IMR-90 (cell line): ENCODE measurements around the gene CERS5. TPM values are rescaled to one million over a fixed set of nuclear protein-coding genes. Genes with fewer than 3 reads are reported as not detected.

ENCODE experiments used
- ATAC-seq: fragments of 200-7000 bp; cut with Tn5 transposase; 2 replicates; pipeline ENCODE4 v1.9.1; 2020; ENCODE audit warnings: low read depth, mild to moderate bottlenecking, moderate library complexity
- BruUV-seq: library from RNA; stranded (reverse); fragments of 400-500 nt; replicated peaks from 2 replicates; lab custom pipeline; 2021; lab: Mats Ljungman, UMichigan
- CTCF ChIA-PET: fragments of 300-600 bp; formaldehyde crosslinking; extraction: SDS; loops from one replicate; lab custom pipeline; 2021; ENCODE audit warnings: antibody characterized with exemption; lab: Yijun Ruan, JAX
- POLR2A ChIA-PET: fragments of 300-600 bp; sonication (Branson Sonifier 250); formaldehyde crosslinking; loops from one replicate; lab custom pipeline; 2022; ENCODE audit warnings: antibody characterized with exemption; ENCODE audit not compliant: unreplicated experiment; lab: Charles Lee
- DNase-seq: peaks from one replicate; pipeline ENCODE4 v3.0.0; 2013
- H2AFZ ChIP-seq: replicated peaks from 2 replicates; pipeline ENCODE3; 2013; ENCODE audit warnings: low read length, mild to moderate bottlenecking; ENCODE audit not compliant: poor library complexity
- H2AK5ac ChIP-seq: 2 replicates; pipeline ENCODE4 v1.6.1; 2013; ENCODE audit warnings: low read depth, low read length, inconsistent platforms
- H2AK9ac ChIP-seq: replicated peaks from 2 replicates; pipeline ENCODE3; 2013; ENCODE audit warnings: mild to moderate bottlenecking, low read depth, low read length, moderate library complexity; ENCODE audit not compliant: poor library complexity
- H2BK120ac ChIP-seq: 2 replicates; pipeline ENCODE4 v1.6.1; 2013; ENCODE audit warnings: low read depth, low read length, inconsistent platforms
- H2BK15ac ChIP-seq: 3 replicates; pipeline ENCODE4 v1.6.1; 2013; ENCODE audit warnings: low read depth, low read length, inconsistent platforms
- H2BK20ac ChIP-seq: 2 replicates; pipeline ENCODE4 v1.6.1; 2013; ENCODE audit warnings: low read depth, mild to moderate bottlenecking, inconsistent platforms, low read length, moderate library complexity
- H2BK5ac ChIP-seq: 2 replicates; pipeline ENCODE4 v1.6.1; 2013; ENCODE audit warnings: mild to moderate bottlenecking, low read depth, low read length, inconsistent platforms; ENCODE audit not compliant: poor library complexity, severe bottlenecking
- H3K14ac ChIP-seq: replicated peaks from 2 replicates; pipeline ENCODE4 v1.6.1; 2013; ENCODE audit warnings: low read depth, low read length, inconsistent platforms
- H3K18ac ChIP-seq: 2 replicates; pipeline ENCODE4 v1.6.1; 2013; ENCODE audit warnings: low read depth, low read length, control low read depth
- H3K23ac ChIP-seq: 2 replicates; pipeline ENCODE4 v1.6.1; 2013; ENCODE audit warnings: low read depth, low read length, inconsistent platforms
- H3K27ac ChIP-seq: 2 replicates; pipeline ENCODE4 v1.5.1; 2013; ENCODE audit warnings: mild to moderate bottlenecking, control low read depth, low read length; ENCODE audit not compliant: insufficient read depth
- H3K27me3 ChIP-seq: 2 replicates; pipeline ENCODE4 v1.6.1; 2013; ENCODE audit warnings: low read length; ENCODE audit not compliant: control insufficient read depth, insufficient read depth
- H3K36me3 ChIP-seq: 2 replicates; pipeline ENCODE4 v1.6.1; 2013; ENCODE audit warnings: low read length, mixed read lengths; ENCODE audit not compliant: control insufficient read depth, insufficient read depth
- H3K4ac ChIP-seq: 2 replicates; pipeline ENCODE4 v1.6.1; 2013; ENCODE audit warnings: low read depth, low read length, inconsistent platforms
- H3K4me1 ChIP-seq: 2 replicates; pipeline ENCODE4 v1.6.1; 2013; ENCODE audit warnings: low read length, mixed read lengths; ENCODE audit not compliant: control insufficient read depth, insufficient read depth
- H3K4me2 ChIP-seq: 2 replicates; pipeline ENCODE4 v1.6.1; 2013; ENCODE audit warnings: low read depth, mild to moderate bottlenecking, control low read depth, low read length, moderate library complexity
- H3K4me3 ChIP-seq: 2 replicates; pipeline ENCODE4 v1.5.1; 2013; ENCODE audit warnings: low read depth, mild to moderate bottlenecking, control low read depth, low read length, moderate library complexity; ENCODE audit not compliant: insufficient read depth
- H3K56ac ChIP-seq: 2 replicates; pipeline ENCODE4 v1.6.1; 2013; ENCODE audit warnings: low read length, inconsistent platforms; ENCODE audit not compliant: insufficient read depth; ENCODE audit errors: extremely low read depth
- H3K79me1 ChIP-seq, 2 experiments: 2 replicates each; pipeline ENCODE4 v1.6.1; 2013; ENCODE audit warnings: low read length in 2 of 2, inconsistent platforms in 1 of 2, low read depth in 1 of 2
- H3K9ac ChIP-seq: 2 replicates; pipeline ENCODE4 v1.6.1; 2013; ENCODE audit warnings: low read depth, low read length, control low read depth
- H3K9me1 ChIP-seq: 2 replicates; pipeline ENCODE4 v1.6.1; 2013; ENCODE audit warnings: low read length, inconsistent platforms; ENCODE audit not compliant: insufficient read depth
- H3K9me3 ChIP-seq: 2 replicates; pipeline ENCODE4 v1.6.1; 2013; ENCODE audit warnings: low read length; ENCODE audit not compliant: control insufficient read depth, insufficient read depth
- H4K20me1 ChIP-seq: 2 replicates; pipeline ENCODE4 v1.6.1; 2013; ENCODE audit warnings: low read length, inconsistent platforms; ENCODE audit not compliant: insufficient read depth
- H4K5ac ChIP-seq: 2 replicates; pipeline ENCODE4 v1.6.1; 2013; ENCODE audit warnings: mild to moderate bottlenecking, low read depth, low read length, control low read depth
- H4K8ac ChIP-seq, 2 experiments: 2 replicates each; pipeline ENCODE4 v1.6.1; 2013; ENCODE audit warnings: low read depth in 2 of 2, low read length in 2 of 2, control low read depth in 1 of 2, inconsistent platforms in 1 of 2
- H4K91ac ChIP-seq: 2 replicates; pipeline ENCODE4 v1.6.1; 2013; ENCODE audit warnings: low read depth, low read length, inconsistent platforms; ENCODE audit not compliant: insufficient read depth
- BHLHE40 ChIP-seq: fragments of 150-350 bp; IDR thresholded peaks from 2 replicates; pipeline ENCODE4 v1.6.1; 2016; ENCODE audit warnings: mild to moderate bottlenecking, low read depth, low read length
- CEBPB ChIP-seq: IDR thresholded peaks from 2 replicates; pipeline ENCODE4 v1.6.1; 2012; ENCODE audit warnings: low read depth, low read length, improper control_type of control experiment
- CHD1 ChIP-seq: IDR thresholded peaks from 2 replicates; pipeline ENCODE4 v1.6.1; 2012; ENCODE audit warnings: low read depth, low read length, improper control_type of control experiment
- FOS ChIP-seq: fragments of 150-350 bp; IDR thresholded peaks from 2 replicates; pipeline ENCODE4 v1.6.1; 2016; ENCODE audit warnings: low read depth, low read length
- MAFK ChIP-seq: IDR thresholded peaks from 2 replicates; pipeline ENCODE4 v1.6.1; 2012; ENCODE audit warnings: low read depth, low read length, improper control_type of control experiment
- MAZ ChIP-seq: IDR thresholded peaks from 2 replicates; pipeline ENCODE4 v1.6.1; 2012; ENCODE audit warnings: low read depth, mild to moderate bottlenecking, low read length, improper control_type of control experiment, moderate library complexity, borderline replicate concordance
- MXI1 ChIP-seq: IDR thresholded peaks from 2 replicates; pipeline ENCODE4 v1.6.1; 2012; ENCODE audit warnings: low read depth, mild to moderate bottlenecking, low read length, moderate library complexity, borderline replicate concordance
- NFE2L2 ChIP-seq: fragments of 150-350 bp; IDR thresholded peaks from 2 replicates; pipeline ENCODE4 v1.6.1; 2016; ENCODE audit warnings: low read depth, mild to moderate bottlenecking, low read length
- POLR2A ChIP-seq: IDR thresholded peaks from 2 replicates; pipeline ENCODE4 v1.6.1; 2012; ENCODE audit warnings: mild to moderate bottlenecking, low read depth, low read length
- RAD21 ChIP-seq: IDR thresholded peaks from 2 replicates; pipeline ENCODE4 v1.6.1; 2012; ENCODE audit warnings: low read length, improper control_type of control experiment
- RCOR1 ChIP-seq: IDR thresholded peaks from 2 replicates; pipeline ENCODE4 v1.6.1; 2012; ENCODE audit warnings: mild to moderate bottlenecking, low read length, improper control_type of control experiment; ENCODE audit not compliant: insufficient replicate concordance
- RFX5 ChIP-seq: IDR thresholded peaks from 2 replicates; pipeline ENCODE4 v1.8.0; 2012; ENCODE audit warnings: low read depth, mild to moderate bottlenecking, low read length, moderate library complexity
- SMC3 ChIP-seq: fragments of 150-350 bp; IDR thresholded peaks from 2 replicates; pipeline ENCODE4 v1.6.1; 2016; ENCODE audit warnings: low read depth, mild to moderate bottlenecking, antibody characterized with exemption, low read length, moderate library complexity
- whole genome bisulfite sequencing, 2 experiments: methylation state at CpG; one replicate each; pipeline versions ENCODE4 v1.1.5 to v1.1.7; 2013; ENCODE audit warnings: missing lambda C conversion rate in 2 of 2; ENCODE audit not compliant: insufficient read length in 1 of 2; ENCODE audit errors: extremely low coverage in 2 of 2; 5-methylcytosine and 5-hydroxymethylcytosine counted together
- dilution Hi-C: fragments of 300-500 bp; cut with HindIII; formaldehyde crosslinking; loops from one replicate; pipeline ENCODE4 v1.14.3; 2018; ENCODE audit warnings: low sequenced_read_pairs; ENCODE audit not compliant: unreplicated experiment
- in situ Hi-C: fragments of 300-500 bp; cut with MboI; formaldehyde crosslinking; loops from 3 replicates; pipeline ENCODE4 v1.14.3; 2019; ENCODE audit warnings: low sequenced_read_pairs, inconsistent platforms, mixed read lengths
- intact Hi-C: fragments of 100-400 bp; cut with micrococcal nuclease; formaldehyde crosslinking; loops from 2 replicates; pipeline ENCODE4 v1.10.0; 2022
- polyA plus RNA-seq, 3 experiments: library from polyadenylated mRNA; depleted of rRNA; stranded (reverse); fragments of >200 nt; gene quantifications; 2 replicates each; pipeline ENCODE4 v1.2.3, GENCODE V29; 2012; ENCODE audit warnings: low replicate concordance in 1 of 3
- total RNA-seq: library from RNA; depleted of rRNA; stranded (reverse); fragments of >200 nt; gene quantifications from 2 replicates; pipeline ENCODE4 v1.2.3, GENCODE V29; 2012
- TF ChIP-seq, protein P1 (sequence below): fragments of 150-350 bp; IDR thresholded peaks from 2 replicates; pipeline ENCODE4 v1.6.1; 2016; ENCODE audit warnings: low read depth, mild to moderate bottlenecking, low read length, moderate library complexity, borderline replicate concordance
- TF ChIP-seq, protein P2 (sequence below): fragments of 150-350 bp; IDR thresholded peaks from 2 replicates; pipeline ENCODE4 v1.6.1; 2017; ENCODE audit warnings: mild to moderate bottlenecking, antibody characterized with exemption, low read length, low read depth
- TF ChIP-seq, protein P3 (sequence below): conservative IDR thresholded peaks from 2 replicates; pipeline ENCODE4 v1.5.1; 2012; ENCODE audit warnings: mild to moderate bottlenecking, low read depth, low read length, improper control_type of control experiment

The CERS5 gene
- total and polyA plus RNA-seq, 2 of the 4 experiments (the other 2 are of a cell fraction), result 40.3 to 60.3 TPM

DNA sequence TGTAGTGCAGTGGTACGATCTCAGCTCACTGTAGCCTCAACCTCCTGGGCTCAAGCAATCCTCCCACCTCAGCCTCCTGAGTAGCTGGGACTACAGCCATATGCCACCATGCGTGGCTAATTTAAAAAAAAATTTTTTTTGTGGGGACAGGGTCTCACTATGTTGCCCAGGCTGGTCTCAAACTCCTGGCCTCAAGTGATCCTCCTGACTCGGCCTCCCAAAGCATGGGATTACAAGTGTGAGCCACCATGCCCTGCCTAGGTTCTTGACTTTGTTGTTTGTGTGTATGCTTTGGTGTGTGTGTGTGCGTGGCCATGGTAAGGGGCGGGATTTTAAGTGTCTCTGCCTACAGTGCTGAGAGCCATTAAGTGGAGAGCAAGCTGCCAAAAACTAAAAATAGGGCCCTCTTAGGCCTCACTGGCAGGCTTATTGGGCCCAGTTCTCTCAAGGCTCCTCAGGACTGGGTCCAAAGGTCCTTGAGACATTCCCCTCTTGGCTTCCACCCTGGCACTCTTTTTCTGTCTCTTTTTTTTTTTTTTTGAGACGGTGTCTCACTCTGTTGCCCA lies 50.0 kb downstream of the CERS5 start:
- BruUV-seq, result no TSS peak
- H3K23ac ChIP-seq, result no peak overlapping the region
- peaks cover 26 to 72% of the 10 kb centered on the region in 2 experiments for H3K79me1 ChIP-seq
- TF ChIP-seq RFX5 (no peak), MAFK (no peak), SMC3 (no peak), FOS (no peak), MXI1 (no peak), CEBPB (no peak), POLR2A (no peak), NFE2L2 (no peak), MAZ (no peak), RCOR1 (no peak), BHLHE40 (no peak), CHD1 (no peak), RAD21 (no peak)
- TF ChIP-seq, protein P1, sequence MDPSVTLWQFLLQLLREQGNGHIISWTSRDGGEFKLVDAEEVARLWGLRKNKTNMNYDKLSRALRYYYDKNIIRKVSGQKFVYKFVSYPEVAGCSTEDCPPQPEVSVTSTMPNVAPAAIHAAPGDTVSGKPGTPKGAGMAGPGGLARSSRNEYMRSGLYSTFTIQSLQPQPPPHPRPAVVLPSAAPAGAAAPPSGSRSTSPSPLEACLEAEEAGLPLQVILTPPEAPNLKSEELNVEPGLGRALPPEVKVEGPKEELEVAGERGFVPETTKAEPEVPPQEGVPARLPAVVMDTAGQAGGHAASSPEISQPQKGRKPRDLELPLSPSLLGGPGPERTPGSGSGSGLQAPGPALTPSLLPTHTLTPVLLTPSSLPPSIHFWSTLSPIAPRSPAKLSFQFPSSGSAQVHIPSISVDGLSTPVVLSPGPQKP, result no peak
- TF ChIP-seq, protein P2, sequence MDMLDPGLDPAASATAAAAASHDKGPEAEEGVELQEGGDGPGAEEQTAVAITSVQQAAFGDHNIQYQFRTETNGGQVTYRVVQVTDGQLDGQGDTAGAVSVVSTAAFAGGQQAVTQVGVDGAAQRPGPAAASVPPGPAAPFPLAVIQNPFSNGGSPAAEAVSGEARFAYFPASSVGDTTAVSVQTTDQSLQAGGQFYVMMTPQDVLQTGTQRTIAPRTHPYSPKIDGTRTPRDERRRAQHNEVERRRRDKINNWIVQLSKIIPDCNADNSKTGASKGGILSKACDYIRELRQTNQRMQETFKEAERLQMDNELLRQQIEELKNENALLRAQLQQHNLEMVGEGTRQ, result no peak
- TF ChIP-seq, protein P3, sequence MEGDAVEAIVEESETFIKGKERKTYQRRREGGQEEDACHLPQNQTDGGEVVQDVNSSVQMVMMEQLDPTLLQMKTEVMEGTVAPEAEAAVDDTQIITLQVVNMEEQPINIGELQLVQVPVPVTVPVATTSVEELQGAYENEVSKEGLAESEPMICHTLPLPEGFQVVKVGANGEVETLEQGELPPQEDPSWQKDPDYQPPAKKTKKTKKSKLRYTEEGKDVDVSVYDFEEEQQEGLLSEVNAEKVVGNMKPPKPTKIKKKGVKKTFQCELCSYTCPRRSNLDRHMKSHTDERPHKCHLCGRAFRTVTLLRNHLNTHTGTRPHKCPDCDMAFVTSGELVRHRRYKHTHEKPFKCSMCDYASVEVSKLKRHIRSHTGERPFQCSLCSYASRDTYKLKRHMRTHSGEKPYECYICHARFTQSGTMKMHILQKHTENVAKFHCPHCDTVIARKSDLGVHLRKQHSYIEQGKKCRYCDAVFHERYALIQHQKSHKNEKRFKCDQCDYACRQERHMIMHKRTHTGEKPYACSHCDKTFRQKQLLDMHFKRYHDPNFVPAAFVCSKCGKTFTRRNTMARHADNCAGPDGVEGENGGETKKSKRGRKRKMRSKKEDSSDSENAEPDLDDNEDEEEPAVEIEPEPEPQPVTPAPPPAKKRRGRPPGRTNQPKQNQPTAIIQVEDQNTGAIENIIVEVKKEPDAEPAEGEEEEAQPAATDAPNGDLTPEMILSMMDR, result no peak
- intact Hi-C loops (no loop called here), dilution Hi-C loops (no loop called here), in situ Hi-C loops (no loop called here)
- H2AK5ac ChIP-seq, result no peak overlapping the region
- no peak for DNase-seq
- H3K4me2 ChIP-seq, result no peak overlapping the region
- H3K18ac ChIP-seq, result no peak overlapping the region
- H4K5ac ChIP-seq, result no peak overlapping the region
- no peak overlapping the region for H3K9ac ChIP-seq
- H4K20me1 ChIP-seq, result peaks cover 2% of the 10 kb centered on the region; the same call in 1 of the 2 replicates
- no peak overlapping the region for H3K56ac ChIP-seq
- H2BK15ac ChIP-seq, result no peak overlapping the region
- H2BK20ac ChIP-seq, result no peak overlapping the region
- H3K27me3 ChIP-seq, result no peaks in the 10 kb centered on the region
- no peaks in the 10 kb centered on the region for H3K9me3 ChIP-seq
- H3K14ac ChIP-seq, result no peak overlapping the region
- H3K36me3 ChIP-seq, result peaks cover 19% of the 10 kb centered on the region
- no peak overlapping the region for H4K91ac ChIP-seq
- ChIA-PET POLR2A (no interaction called here), CTCF (no interaction called here)
- 0 out of 2 replicates have a peak, but pooled peaks cover 9% of the 10 kb centered on the region for H3K9me1 ChIP-seq
- no peak overlapping the region for H2AK9ac ChIP-seq
- H3K4me3 ChIP-seq, result no peak overlapping the region
- no peaks in the 10 kb centered on the region for H3K4me1 ChIP-seq
- no peak for ATAC-seq
- WGBS, 2 experiments, result no CpG with 5 or more reads among the region's 6 CpGs
- no peak overlapping the region for H2AFZ ChIP-seq
- no peak overlapping the region for H2BK5ac ChIP-seq
- H2BK120ac ChIP-seq, result no peak overlapping the region
- H4K8ac ChIP-seq, result no peak overlapping the region
- no peak overlapping the region for H3K4ac ChIP-seq
- H3K27ac ChIP-seq, result no peak overlapping the region
